ENCODE results near the gene CDC37.

CDC37 gene

DNA sequence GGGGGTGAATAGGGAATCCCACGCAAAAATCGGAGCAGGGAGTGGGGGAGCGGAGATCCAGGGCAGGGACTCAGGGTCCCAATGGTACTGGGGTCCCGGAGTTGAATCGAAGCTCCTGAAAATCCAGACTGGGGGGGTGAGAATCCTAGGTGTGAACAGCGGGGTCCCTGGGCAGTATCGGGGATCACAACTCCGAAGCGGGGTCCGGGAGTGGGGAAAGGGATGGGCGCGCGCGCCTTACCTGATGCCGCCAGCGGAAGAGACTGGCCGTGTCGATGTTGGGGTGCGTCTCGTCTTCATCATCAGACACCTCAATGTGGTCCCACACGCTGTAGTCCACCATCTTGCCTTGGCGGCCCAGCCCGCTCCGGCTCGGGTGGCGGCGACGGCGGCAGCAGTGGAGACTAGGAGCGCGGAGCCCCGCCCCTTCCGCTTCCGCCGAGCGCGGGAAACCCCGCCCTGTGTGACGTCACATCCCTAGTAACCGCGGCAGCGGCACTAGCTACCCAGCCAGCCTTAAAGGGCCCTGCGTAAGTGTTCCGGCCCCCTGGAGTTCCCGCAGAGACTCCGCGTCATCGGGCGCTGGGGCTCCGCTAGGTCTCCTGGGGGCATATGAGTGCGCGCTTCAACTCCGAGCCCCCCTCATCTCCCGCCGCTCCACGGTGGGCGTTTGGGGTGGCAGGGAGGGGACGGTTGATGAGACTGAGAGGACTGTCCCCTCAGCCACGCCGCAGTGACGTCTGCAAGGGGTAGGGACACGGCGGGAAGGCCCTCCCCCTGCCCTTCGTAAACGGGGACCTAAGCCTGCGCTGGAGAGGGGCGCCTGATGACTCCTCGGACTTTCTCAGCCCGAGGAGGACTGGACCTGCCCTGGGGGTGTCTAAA lies at the start of gene CDC37:
Gene CDC37 (minus strand): TSS at position 406 of the 885 bp plus-strand sequence. CDS start 63 bp downstream, at position 343.
- FAIRE-seq, result no peak

DNA sequence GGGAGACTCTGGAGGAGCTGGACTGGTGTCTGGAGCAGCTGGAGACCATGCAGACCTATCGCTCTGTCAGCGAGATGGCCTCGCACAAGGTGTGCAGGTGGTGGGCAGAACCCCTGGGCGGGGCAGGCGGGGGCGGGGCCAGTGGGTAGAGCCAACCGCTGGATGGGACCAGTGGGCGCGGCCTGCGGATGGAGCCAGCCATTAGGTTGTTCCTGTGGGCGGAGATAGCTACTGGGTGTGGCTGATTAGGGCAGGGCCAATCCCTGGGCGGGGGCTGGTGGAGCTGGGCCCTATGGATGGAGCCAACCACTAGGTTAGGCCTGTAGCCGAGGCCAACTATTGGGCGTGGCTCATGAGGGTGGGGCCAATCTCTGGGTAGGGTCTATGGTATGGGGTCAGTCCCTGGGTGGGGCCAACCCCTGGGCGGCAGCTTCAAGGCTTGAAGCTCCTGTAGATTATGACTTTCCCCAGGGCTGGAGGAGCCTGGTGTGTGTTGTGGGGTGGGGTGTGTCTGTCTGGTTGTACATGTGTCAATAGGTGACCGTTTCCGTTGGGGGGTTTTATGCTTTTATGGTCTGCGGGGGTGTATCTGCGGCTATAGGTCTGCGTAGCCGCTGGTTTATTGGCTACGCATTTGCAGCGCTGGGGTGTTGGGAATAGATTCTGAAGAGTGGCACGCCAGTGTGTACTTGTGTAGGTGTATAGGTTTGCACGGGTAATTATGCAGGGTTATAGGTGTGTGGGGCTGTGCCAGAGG lies 47.7 kb upstream of the CDC37 start:
- no peak for FAIRE-seq

DNA sequence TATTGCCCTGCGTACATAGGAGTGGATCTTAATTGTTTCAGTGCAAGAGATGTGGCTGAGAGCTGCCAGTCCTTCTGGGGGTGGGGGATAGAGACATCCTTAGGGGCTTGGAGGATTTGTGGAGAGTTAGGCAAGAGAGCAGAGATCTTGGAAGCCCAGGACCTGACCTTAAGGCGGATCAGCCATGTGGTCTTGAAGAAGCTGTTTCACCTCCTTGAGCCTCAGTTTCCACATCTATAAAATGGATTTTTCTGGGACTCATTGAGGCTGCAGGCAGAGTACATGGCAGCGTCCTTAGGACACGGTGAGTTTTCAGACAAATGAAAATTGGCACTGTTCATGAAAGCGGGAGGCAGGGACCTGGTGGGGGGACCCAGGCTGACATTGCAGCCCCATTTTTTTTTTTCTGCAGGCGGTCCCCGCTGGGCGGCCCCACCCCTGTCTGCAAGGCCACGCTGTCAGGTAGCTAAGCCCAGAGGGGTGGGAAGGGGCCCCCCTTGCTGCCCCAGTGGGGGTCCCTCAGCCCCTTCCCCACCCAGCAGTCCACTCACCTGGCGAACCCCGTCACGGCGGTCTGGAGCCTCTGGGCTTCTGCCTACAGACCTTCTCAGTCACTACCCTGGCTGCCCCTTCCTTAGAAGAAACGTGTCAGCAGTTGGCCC lies 47.0 kb upstream of the CDC37 start:
- FAIRE-seq, result no peak

DNA sequence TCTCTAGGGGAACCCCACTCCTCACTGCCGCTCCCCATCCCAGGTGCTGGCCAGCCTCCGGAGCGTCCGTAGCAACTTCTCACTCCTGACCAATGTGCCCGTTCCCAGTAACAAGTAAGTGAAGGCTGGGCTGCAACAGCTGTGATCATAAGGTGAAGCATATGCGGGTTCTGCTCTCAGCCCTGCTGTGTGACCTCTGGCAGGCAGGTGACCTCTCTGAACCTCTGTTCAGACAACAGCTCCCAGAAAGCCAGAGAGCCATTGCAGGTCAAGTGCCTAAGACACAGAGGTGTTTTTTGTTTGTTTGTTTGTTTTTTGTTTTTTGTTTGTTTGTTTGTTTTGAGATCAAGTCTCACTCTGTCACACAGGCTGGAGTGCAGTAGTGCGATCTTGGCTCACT lies 45.7 kb upstream of the CDC37 start:
- no peak for FAIRE-seq

DNA sequence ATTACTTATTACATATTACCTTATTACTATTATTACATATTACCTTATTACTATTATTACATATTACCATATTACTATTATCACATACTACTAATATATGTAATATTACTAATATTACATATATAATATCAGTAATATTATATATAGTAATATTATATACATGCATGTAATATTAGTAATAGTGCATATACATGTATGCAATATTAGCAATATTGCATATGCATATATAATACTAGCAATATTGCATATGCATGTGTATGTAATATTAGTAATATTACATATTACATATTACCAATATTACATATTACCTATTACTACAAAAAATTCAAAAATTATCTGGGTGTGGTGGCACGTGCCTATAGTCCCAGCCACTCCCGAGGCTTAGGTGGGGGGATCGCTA lies 39.4 kb upstream of the CDC37 start:
- peak; percentile 49 for FAIRE-seq

DNA sequence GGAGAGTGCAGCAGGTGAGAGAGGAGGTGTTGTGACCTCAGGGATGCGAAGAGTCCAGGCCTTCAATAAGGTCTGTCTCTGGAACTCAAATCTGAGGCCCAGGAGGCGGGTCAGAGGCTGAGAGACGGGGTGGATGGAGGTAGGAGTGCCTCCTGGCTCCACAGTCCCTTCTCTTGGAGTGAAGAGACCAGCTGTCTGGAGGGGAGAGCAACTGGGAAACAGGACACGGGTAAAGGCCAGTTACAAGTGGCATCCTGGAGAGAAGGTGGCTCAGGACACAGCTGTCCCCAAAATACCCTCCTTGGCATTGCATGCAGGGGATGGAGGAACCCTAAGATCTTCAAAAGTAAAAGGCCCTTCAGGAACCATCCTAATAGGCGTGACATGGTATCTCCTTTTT lies 36.2 kb upstream of the CDC37 start:
- no peak for FAIRE-seq

DNA sequence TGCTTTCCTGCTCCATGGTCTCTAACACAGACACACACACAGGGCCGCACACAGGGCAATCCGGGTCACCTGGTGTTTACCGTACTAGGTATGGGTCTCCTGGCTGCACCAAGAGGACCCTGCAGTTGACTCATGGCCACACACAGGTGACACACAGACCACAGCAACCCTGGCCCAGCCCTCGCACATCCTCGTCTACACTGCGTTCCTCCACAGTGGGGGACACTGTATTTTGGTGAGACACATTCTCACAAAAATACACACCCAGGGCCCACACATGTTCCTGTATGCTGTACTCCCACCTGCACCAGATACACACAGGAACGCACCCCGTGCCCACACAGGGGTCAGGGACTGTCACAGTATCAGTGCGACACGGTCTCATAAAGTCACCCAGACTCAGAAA lies 29.8 kb upstream of the CDC37 start:
- no peak for FAIRE-seq

DNA sequence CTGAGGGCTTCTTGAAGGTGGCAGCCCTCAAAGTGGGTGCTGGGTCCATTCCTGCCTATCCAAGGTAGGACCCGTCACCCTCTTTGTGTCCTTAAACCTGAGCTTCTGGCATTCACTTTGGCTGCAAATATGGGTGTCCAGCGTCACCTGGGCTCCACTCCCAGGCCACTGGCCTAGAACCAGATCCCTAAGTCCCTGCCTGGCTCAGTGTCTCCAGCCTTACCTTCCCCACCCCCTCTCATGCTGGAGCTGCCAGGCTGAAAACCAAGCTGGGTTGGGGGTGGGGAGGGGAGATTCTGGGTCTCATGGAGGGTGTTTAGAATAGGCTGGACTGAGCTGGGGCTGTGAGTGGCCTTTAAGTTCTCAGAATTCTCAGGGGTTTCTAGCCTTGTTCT lies 29.4 kb upstream of the CDC37 start:
- no peak for FAIRE-seq

DNA sequence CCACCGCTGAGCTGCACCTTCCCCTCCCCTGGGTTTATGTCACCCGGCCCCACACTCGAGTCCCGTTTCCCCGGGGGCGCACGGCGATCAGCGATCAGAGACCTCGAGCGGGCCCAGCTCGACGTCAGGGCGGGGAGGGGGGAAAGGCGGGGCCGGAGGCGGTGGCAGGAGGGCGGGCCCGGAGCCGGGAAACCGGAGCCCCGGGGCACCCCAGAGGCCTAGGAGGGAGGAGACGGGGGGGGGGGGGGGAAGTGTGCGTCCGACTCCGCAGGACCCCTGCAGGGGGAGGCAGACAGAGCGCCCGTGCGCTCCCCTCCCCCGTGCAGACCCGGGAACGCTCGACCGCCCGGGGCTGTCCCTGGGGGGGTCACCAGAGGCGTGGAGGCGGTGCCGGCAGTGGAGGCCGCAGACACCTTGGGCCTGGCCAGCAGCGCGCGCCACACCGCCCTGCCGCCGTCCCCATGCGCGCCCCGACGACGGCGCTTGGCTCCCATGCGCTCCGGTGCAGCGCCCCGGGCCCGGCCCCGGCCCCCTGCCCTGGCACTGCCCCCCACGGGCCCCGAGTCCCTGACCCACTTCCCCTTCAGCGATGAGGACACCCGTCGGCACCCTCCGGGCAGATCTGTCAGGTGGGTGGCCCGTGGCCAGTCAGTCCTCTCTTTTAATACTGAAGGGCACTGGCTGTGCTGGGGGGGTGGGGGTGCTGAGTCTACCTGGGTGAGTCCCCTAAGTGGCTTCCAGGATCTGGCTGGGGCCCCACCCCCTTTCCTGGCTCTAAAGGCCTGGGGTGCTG lies 28.8 kb upstream of the CDC37 start:
- FAIRE-seq, result no peak

DNA sequence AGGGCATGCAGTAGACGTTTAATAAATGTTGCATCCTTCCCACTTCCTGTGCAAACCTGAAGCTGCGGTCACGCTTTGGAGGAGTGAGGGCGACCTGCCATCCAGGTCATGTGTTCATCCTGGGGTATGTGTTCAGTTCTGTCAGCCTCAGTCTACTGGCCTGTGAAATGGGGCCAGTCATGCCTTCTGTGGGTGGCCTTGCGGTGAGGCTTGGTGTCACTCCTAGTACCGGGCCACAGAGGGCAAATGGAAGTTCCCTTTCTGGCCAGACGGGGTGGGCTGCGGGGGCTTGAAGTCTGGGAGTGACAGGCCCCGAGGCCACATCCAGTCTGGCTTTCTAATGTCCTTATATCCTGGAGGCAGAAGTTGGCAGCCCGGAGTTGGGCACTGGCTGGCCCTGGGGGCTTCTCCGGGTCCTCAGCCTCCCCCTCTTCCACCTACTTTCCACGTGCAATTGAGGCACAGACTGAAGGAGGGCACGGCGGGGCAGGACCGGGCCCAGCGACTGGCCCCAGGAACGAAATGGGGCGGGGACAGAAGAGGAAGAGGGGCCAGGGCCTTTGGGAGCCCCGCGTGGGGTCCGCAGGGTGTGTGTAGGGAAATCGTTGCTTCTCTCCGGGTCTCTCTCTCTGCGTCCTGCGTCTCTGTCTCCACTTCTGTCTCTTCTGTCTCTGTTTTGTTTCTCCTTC lies 28.1 kb upstream of the CDC37 start:
- no peak for FAIRE-seq

DNA sequence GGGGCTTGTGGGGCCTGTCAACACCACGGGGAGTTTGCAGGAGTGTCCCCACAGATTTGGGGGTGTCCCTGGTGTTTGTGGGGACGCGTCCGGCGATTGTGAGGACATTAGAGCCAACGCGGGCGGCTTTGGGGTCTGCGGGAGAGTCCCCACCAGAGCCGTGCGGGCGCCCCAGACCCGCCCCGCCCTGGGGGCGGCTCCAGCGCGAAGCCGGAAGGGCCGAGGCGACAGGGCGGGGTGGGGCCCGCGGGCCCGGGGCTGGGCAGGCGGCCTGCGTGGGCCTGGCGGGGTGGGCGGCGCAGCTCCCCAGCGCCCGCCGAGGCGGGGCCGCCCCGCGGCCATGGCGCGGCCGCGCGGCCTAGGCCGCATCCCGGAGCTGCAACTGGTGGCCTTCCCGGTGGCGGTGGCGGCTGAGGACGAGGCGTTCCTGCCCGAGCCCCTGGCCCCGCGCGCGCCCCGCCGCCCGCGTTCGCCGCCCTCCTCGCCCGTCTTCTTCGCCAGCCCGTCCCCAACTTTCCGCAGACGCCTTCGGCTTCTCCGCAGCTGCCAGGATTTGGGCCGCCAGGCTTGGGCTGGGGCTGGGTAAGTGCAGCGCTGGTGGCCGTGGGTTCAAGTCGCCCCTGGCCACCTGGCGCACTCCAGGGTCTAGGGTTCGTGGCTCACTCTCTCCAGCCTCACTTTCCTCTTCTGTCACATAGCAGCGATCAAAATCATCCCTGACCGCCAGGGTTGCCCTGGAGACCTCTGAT lies 27.3 kb upstream of the CDC37 start:
- no peak for FAIRE-seq

DNA sequence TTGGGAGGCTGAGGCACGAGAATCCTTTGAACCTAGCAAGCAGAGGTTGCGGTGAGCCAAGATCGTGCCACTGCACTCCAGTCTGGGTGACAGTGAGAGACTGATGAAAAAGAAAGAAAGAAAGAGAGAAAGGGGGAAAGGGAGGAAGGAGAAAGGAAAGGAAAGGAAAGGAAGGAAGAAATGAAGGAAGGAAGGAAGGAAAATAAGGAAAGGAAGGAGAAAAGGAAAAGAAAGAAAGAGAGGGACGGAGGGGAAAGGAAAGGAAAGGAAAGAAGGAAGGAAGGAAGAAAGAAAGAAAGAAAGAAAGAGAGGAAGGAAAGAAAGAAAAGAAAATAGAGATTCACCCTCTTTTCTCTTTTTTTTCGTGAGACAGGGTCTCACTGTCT lies 25.6 kb upstream of the CDC37 start:
- no peak for FAIRE-seq

DNA sequence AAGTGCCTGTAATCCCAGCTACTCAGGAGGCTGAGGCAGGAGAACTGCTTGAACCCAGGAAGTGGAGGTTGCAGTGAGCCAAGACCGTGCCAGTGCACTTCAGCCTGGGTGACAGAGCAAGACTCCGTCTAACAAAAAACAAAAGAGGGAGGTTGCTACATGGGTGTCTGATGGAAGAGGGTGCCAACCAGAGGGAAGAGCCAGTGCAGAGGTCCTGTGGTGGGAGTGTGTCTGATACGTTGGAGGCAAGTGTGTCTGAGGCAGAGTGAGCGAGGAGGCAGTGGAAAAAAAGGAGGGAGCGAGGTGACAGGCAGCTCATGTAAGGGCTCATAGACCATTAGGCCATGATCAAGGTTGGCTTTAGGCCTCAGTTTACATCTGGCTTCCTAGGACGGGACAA lies 23.8 kb upstream of the CDC37 start:
- FAIRE-seq, result no peak

DNA sequence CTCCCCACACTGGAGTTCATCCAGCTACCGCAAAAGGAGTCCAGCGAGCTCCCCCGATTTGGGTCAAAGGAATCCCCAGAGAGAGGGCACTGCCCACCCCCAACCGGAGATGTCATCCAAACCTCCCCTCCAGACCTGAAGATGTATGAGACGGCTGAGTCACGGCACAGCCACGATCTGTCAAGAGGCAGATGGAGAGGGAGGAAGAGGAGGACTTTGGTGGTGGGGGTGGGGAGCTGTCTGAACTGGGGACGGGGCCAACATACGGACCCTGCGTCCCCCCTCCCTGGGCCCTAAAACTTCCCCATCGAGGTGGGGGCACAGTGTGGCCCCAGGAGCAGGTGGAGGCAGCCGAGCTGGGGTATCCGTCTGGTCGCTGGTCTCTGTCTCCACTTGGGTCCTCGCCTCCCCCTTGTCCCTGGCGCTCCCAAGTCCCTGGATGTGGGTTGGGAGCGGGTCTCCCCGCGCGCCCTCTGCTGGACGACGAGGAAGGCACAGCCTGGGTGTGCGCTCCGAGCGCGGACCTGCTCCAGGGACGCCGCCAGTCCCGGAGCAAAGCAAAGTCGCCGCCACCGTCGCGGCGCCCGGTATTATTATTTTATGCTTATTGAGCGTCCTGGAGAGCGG lies 20.8 kb upstream of the CDC37 start:
- FAIRE-seq, result no peak

DNA sequence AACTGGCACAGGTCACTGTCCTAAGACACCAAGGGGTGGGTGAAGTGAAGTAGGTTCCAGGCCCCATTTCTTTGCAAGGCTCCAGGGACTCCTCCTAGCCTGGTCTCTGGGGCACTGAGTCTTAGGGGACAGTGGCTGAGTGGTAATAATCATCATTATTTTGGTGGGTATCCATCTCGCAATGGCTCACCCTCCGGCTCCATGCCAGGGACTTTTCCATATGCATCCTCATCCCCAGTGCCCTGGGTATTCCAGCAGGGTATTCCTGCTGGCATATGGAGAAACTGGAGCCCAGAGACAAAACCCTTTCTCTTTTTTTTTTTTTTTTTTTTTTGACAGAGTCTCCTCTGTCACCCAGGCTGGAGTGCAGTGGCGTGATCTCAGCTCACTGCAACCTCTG lies 19.5 kb upstream of the CDC37 start:
- no peak for FAIRE-seq

DNA sequence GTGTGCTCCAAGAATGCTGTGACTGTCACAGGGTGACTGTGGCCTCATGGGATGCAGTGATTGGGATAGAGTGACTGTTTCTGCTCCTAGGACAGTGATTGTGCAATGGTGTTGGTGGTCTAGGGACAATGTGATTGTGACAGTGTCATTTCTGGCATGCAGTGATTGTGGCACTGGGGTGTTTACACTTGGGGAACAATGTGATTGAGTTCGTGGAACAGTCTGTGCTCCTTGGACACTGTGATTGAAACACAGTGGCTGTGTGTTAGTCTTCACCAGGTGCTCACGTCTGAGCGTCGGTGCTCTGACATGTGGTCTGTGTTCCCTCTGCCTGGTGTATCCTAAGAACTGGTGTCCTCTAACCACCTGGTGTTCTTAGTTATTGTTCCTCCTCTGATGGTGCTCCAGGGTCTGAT lies 18.7 kb upstream of the CDC37 start:
- no peak for FAIRE-seq

DNA sequence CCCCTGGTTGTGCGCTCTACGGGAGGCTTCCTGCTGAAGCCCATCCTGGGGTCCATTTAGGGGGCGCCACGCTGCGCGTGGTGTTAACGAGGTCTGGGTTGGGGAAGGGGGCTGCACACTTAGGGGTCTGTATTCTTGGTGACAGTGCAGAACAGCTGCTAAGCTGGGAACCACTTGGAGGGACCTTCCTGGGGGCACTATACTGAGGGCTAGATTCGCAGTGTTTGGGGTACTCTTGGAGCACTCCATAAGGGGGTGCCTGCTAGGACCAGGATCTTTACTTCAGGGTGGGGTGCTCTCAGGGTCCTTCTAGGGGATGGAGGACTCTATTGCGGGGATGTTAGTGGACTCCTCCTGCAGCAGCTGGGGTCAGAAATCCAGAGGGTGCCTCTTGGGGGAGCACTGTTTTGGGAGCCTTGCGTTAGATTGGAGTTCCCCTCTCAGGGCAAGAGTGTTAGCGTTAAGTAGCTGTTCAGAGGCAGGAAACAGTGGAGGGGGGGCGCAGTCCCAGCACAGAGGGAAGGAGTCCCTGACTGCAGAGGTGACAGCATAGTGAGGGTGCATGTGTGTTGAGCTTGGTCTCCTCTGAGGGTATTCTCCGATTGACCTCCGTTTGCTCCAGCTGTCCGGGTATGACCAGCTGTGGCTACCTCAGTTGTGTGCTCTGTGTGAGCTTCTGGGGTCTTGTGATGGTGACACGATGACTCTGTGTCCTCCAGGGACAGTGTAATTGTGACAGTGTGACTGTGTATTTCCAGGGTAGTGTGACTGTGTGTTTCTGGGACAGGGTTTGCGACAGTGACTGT lies 18.1 kb upstream of the CDC37 start:
- FAIRE-seq, result no peak

DNA sequence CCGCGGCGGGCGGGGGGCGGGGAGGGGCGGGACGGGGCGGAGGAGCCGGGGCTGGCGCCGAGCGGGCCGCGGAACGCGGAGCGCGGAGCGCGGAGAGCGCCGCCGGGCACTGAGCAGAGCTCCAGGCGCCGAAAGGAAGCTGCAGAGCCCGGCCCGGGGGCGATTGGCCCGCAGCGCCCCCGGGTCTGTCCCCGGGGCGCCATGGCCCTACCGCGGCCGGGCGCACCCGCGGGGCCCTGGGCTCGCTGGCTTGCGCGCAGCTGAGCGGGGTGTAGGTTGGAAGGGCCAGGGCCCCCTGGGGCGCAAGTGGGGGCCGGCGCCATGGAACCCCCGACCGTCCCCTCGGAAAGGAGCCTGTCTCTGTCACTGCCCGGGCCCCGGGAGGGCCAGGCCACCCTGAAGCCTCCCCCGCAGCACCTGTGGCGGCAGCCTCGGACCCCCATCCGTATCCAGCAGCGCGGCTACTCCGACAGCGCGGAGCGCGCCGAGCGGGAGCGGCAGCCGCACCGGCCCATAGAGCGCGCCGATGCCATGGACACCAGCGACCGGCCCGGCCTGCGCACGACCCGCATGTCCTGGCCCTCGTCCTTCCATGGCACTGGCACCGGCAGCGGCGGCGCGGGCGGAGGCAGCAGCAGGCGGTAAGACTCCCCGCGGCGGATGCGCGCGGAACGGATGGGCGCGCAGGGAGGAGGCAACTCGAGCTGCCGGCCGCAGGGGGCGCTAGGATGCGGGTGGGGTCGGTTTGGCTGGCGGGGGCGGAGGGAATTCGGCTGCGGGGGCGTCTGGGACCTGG lies 17.3 kb upstream of the CDC37 start, which contains the start of gene PDE4A:
Gene PDE4A (plus strand): TSS at position 95 of the 796 bp plus-strand sequence. CDS start 227 bp downstream, at position 322.
- FAIRE-seq, result no peak
